SU-DHL-6 (cell line): ENCODE results near the gene B9D2.

ENCODE experiments used
- H2AFZ ChIP-seq: fragments of 200-600 bp; sonication (generic); 2 replicates; pipeline ENCODE4 v1.6.1; 2014; ENCODE audit warnings: low read depth, mild to moderate bottlenecking, moderate library complexity, mixed read lengths, antibody characterized with exemption, low read length; ENCODE audit not compliant: severe bottlenecking
- H3F3A ChIP-seq: fragments of 200-600 bp; shearing (Covaris generic); 2 replicates; pipeline ENCODE4 v1.6.0; 2016; ENCODE audit warnings: antibody characterized with exemption, mild to moderate bottlenecking; ENCODE audit not compliant: insufficient read depth
- H3K27ac ChIP-seq: fragments of 200-600 bp; sonication (generic); 2 replicates; pipeline ENCODE4 v1.5.1; 2016; ENCODE audit warnings: low read depth, mild to moderate bottlenecking, low read length, moderate library complexity, mixed read lengths
- H3K27me3 ChIP-seq: fragments of 200-600 bp; sonication (generic), shearing (Covaris generic); 2 replicates; pipeline ENCODE4 v1.6.0; 2014; ENCODE audit warnings: mild to moderate bottlenecking, low read length
- H3K36me3 ChIP-seq: fragments of 200-600 bp; sonication (generic); 2 replicates; pipeline ENCODE4 v1.6.1; 2014; ENCODE audit warnings: mild to moderate bottlenecking, low read length, mixed read lengths
- H3K4me2 ChIP-seq: fragments of 300-600, 200-600 bp; shearing (Covaris generic), sonication (generic); 2 replicates; pipeline ENCODE4 v1.6.0; 2014; ENCODE audit warnings: low read length, low read depth, mild to moderate bottlenecking; ENCODE audit not compliant: poor library complexity, severe bottlenecking
- H3K4me3 ChIP-seq: fragments of 200-600 bp; sonication (generic); 2 replicates; pipeline ENCODE4 v1.5.1; 2014; ENCODE audit warnings: antibody characterized with exemption, low read length, mild to moderate bottlenecking, mixed read lengths; ENCODE audit not compliant: insufficient read depth, poor library complexity, severe bottlenecking
- H3K79me2 ChIP-seq: fragments of 200-600 bp; sonication (generic); 2 replicates; pipeline ENCODE4 v1.6.1; 2014; ENCODE audit warnings: mild to moderate bottlenecking, low read length, moderate library complexity; ENCODE audit not compliant: insufficient read depth
- H3K9ac ChIP-seq: fragments of 200-600 bp; sonication (generic); 2 replicates; pipeline ENCODE4 v1.7.0; 2014; ENCODE audit warnings: mild to moderate bottlenecking, low read length
- H3K9me2 ChIP-seq: fragments of 200-600 bp; sonication (generic); replicated peaks from 2 replicates; pipeline ENCODE4 v1.6.1; 2014; ENCODE audit warnings: low read length; ENCODE audit not compliant: insufficient read depth
- H3K9me3 ChIP-seq: fragments of 200-600 bp; sonication (generic); 2 replicates; pipeline ENCODE4 v1.6.1; 2014; ENCODE audit warnings: low read length, mixed read lengths; ENCODE audit not compliant: insufficient read depth
- H4K20me1 ChIP-seq: fragments of 200-600 bp; sonication (generic); 2 replicates; pipeline ENCODE4 v1.6.1; 2014; ENCODE audit warnings: low read depth, mild to moderate bottlenecking, antibody characterized with exemption, low read length, moderate library complexity, mixed read lengths
- EZH2phosphoT487 ChIP-seq: fragments of 200-600 bp; sonication (generic), shearing (Covaris generic); conservative IDR thresholded peaks from 2 replicates; pipeline ENCODE4 v1.6.1; 2018; ENCODE audit warnings: mild to moderate bottlenecking, antibody characterized with exemption, low read length, moderate library complexity, mixed read lengths
- TF ChIP-seq, protein P1 (sequence below): fragments of 200-600 bp; sonication (generic); IDR thresholded peaks from one replicate; pipeline ENCODE4 v1.5.1; 2017; ENCODE audit warnings: antibody characterized with exemption, mild to moderate bottlenecking, low read length, moderate library complexity; ENCODE audit not compliant: insufficient read depth, poor library complexity, severe bottlenecking

The B9D2 gene

DNA sequence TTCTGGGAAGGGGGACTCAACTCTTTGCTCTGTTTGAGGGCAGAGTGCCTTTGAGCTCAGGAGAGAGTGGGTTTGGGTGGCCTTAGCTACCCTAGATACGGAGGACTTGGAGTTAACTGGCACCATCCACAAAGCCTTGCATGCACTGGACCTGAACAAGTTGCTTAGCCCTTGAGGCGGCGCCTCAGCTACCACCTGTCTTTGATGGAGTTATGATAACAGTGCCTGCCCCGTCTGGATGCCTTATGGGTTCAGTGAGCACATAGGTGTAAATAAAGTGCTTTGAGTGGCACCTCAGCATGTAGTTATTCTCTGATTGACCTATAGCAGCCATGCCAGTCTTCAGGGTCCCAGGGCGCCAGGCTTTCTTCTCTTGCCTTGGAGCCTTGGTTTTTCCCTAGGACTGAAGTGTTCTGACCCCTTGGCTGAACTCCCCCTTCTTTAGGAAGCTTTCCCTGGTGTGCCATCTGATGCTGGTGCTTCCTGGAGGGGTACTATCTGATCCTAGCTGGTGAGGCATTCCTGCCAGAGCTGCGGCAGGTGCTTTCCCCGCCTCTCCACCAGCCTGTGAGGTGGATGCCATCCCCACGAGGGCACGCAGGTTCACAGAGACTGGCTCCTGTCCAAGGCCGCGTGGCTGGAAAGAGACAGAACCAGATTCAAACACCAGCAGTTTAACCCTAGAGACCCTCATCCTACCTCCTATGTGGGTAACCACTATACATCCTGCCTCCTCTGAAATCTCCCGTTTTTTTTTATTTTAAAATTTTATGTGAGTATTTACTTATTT lies 39.4 kb upstream of the B9D2 start:
- no peaks in the 10 kb centered on the region for H4K20me1 ChIP-seq
- H3K36me3 ChIP-seq = no peaks in the 10 kb centered on the region
- H3K79me2 ChIP-seq = peaks cover 7% of the 10 kb centered on the region; the same call in 1 of the 2 replicates
- no peak overlapping the region for H3K4me2 ChIP-seq
- no peaks in the 10 kb centered on the region for H3K9me3 ChIP-seq
- H3K9me2 ChIP-seq = no peaks in the 10 kb centered on the region
- TF ChIP-seq, protein P1, sequence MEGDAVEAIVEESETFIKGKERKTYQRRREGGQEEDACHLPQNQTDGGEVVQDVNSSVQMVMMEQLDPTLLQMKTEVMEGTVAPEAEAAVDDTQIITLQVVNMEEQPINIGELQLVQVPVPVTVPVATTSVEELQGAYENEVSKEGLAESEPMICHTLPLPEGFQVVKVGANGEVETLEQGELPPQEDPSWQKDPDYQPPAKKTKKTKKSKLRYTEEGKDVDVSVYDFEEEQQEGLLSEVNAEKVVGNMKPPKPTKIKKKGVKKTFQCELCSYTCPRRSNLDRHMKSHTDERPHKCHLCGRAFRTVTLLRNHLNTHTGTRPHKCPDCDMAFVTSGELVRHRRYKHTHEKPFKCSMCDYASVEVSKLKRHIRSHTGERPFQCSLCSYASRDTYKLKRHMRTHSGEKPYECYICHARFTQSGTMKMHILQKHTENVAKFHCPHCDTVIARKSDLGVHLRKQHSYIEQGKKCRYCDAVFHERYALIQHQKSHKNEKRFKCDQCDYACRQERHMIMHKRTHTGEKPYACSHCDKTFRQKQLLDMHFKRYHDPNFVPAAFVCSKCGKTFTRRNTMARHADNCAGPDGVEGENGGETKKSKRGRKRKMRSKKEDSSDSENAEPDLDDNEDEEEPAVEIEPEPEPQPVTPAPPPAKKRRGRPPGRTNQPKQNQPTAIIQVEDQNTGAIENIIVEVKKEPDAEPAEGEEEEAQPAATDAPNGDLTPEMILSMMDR = no peak
- TF ChIP-seq EZH2phosphoT487 = no peak
- no peak overlapping the region for H3K27ac ChIP-seq
- H3K27me3 ChIP-seq = no peaks in the 10 kb centered on the region
- no peak overlapping the region for H3K4me3 ChIP-seq
- H2AFZ ChIP-seq = no peak overlapping the region
- no peaks in the 10 kb centered on the region for H3F3A ChIP-seq
- no peak overlapping the region for H3K9ac ChIP-seq

DNA sequence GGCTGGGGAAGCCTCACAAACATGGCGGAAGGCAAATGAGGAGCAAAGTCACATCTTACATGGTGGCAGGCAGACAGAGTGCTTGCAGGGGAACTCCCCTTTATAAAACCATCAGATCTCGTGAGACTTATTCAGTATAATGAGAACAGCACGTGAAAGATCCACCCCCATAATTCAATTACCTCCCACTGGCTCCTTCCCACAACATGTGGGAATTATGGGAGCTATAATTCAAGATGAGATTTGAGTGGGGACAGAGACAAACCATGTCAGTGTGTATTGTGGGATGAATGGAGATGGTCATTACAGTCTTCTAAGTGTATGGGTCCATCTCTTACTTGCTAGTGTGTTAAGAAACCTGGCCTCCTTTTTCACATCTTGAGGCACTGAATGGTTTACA lies 38.1 kb upstream of the B9D2 start:
- no peak overlapping the region for H2AFZ ChIP-seq
- H3K27me3 ChIP-seq = no peaks in the 10 kb centered on the region
- H3K9ac ChIP-seq = no peak overlapping the region
- H3K4me2 ChIP-seq = no peak overlapping the region
- peaks cover 13% of the 10 kb centered on the region; the same call in 1 of the 2 replicates for H3K79me2 ChIP-seq
- no peaks in the 10 kb centered on the region for H3F3A ChIP-seq
- H3K9me2 ChIP-seq = no peaks in the 10 kb centered on the region
- H4K20me1 ChIP-seq = no peaks in the 10 kb centered on the region
- TF ChIP-seq, protein P1 = no peak
- no peak for TF ChIP-seq EZH2phosphoT487
- H3K4me3 ChIP-seq = no peak overlapping the region
- H3K36me3 ChIP-seq = no peaks in the 10 kb centered on the region
- H3K27ac ChIP-seq = no peak overlapping the region
- no peaks in the 10 kb centered on the region for H3K9me3 ChIP-seq

DNA sequence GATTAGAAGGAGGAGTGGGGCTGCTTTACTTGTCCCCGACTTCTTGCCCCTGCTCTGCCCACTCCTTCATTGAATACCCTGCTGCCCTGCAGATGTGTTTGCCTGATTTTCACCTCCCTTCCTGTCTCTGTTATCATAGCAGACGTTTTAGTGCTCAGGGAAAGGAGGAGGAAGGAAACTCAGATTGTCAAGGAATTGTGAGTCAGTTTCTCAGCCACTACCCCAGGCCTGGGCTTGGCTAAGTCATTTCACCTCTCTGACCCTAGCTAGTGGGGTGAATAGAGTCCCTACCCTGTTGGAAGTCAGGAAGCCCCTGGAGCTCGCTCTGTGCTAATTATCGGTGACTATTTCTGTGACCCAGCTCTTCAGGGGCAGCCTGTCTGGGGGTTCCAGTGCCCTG lies 37.5 kb upstream of the B9D2 start:
- H3K79me2 ChIP-seq = peaks cover 14% of the 10 kb centered on the region; the same call in 1 of the 2 replicates
- no peak overlapping the region for H3K4me3 ChIP-seq
- TF ChIP-seq, protein P1 = no peak
- no peak overlapping the region for H3K27ac ChIP-seq
- no peaks in the 10 kb centered on the region for H3K27me3 ChIP-seq
- H3F3A ChIP-seq = no peaks in the 10 kb centered on the region
- H2AFZ ChIP-seq = no peak overlapping the region
- no peak overlapping the region for H3K9ac ChIP-seq
- no peaks in the 10 kb centered on the region for H3K36me3 ChIP-seq
- H3K4me2 ChIP-seq = no peak overlapping the region
- H3K9me3 ChIP-seq = no peaks in the 10 kb centered on the region
- no peaks in the 10 kb centered on the region for H3K9me2 ChIP-seq
- no peaks in the 10 kb centered on the region for H4K20me1 ChIP-seq
